ENCODE measurements around the gene TMEM97. TPM values are rescaled to one million over a fixed set of nuclear protein-coding genes. Genes with fewer than 3 reads are reported as not detected.

TMEM97 gene
- polyA plus RNA-seq, 1 donor from 2014 or later: 16.9 TPM

- no peak overlapping the region for H2AFZ ChIP-seq (ENCODE audit: low read depth, low read length)
- H3K36me3 ChIP-seq (ENCODE audit: insufficient read depth, low read length): peaks cover 2% of the 10 kb centered on the region
- no peaks in the 10 kb centered on the region for H3K9me2 ChIP-seq (ENCODE audit: insufficient read depth, low read length)
- no peak overlapping the region for H3K4me3 ChIP-seq (ENCODE audit: low read length)
- H3K27ac ChIP-seq (ENCODE audit: low read length): no peak overlapping the region
- H3K9ac ChIP-seq (ENCODE audit: low read length): no peak overlapping the region
- no peaks in the 10 kb centered on the region for H3F3A ChIP-seq (ENCODE audit: insufficient read depth, low read length, poor library complexity, severe bottlenecking)
- peaks cover 30% of the 10 kb centered on the region for H3K79me2 ChIP-seq (replicated peaks; ENCODE audit: insufficient read depth, low read length)
- H3K27me3 ChIP-seq (ENCODE audit: insufficient read depth, low read depth, low read length): no peaks in the 10 kb centered on the region
- no peaks in the 10 kb centered on the region for H3K9me3 ChIP-seq (ENCODE audit: low read length)
- H3K4me2 ChIP-seq (ENCODE audit: low read length): no peak overlapping the region
- no peaks in the 10 kb centered on the region for H4K20me1 ChIP-seq (ENCODE audit: insufficient read depth)
- TF ChIP-seq EZH2 (IDR thresholded peaks at IDR 0.05; ENCODE audit: borderline replicate concordance, insufficient read depth, low read length, poor library complexity, severe bottlenecking): no peak
- no peak for TF ChIP-seq SMC3 (conservative IDR thresholded peaks at IDR 0.05; ENCODE audit: poor library complexity)
These were observed 20.4 kb downstream of the TMEM97 start for GRCh38 chr17:28339431-28339830.

GRCh38 chr17:28340374-28340773 is 21.4 kb downstream of the TMEM97 start:
- Histone ChIP-seq H3F3A (ENCODE audit: insufficient read depth, low read length, poor library complexity, severe bottlenecking) (no peaks in the 10 kb centered on the region), H4K20me1 (ENCODE audit: insufficient read depth) (no peaks in the 10 kb centered on the region), H3K79me2 (replicated peaks; ENCODE audit: insufficient read depth, low read length) (peaks cover 27% of the 10 kb centered on the region), H3K4me3 (ENCODE audit: low read length) (no peak overlapping the region), H2AFZ (ENCODE audit: low read depth, low read length) (no peak overlapping the region), H3K9me2 (ENCODE audit: insufficient read depth, low read length) (no peaks in the 10 kb centered on the region), H3K36me3 (ENCODE audit: insufficient read depth, low read length) (peaks cover 6% of the 10 kb centered on the region), H3K27me3 (ENCODE audit: insufficient read depth, low read depth, low read length) (no peaks in the 10 kb centered on the region), H3K27ac (ENCODE audit: low read length) (no peak overlapping the region), H3K9ac (ENCODE audit: low read length) (no peak overlapping the region), H3K9me3 (ENCODE audit: low read length) (no peaks in the 10 kb centered on the region), H3K4me2 (ENCODE audit: low read length) (no peak overlapping the region)
- no peak for TF ChIP-seq EP300 (conservative IDR thresholded peaks at IDR 0.05; ENCODE audit: poor library complexity, severe bottlenecking)
- TF ChIP-seq REST (IDR thresholded peaks at IDR 0.05; ENCODE audit: borderline replicate concordance): no peak
- TF ChIP-seq RAD21 (conservative IDR thresholded peaks at IDR 0.05): no peak

GRCh38 chr17:28341516-28341915 is 22.5 kb downstream of the TMEM97 start:
- TF ChIP-seq REST (IDR thresholded peaks at IDR 0.05; ENCODE audit: borderline replicate concordance) (no peak), EP300 (conservative IDR thresholded peaks at IDR 0.05; ENCODE audit: poor library complexity, severe bottlenecking) (no peak), MXI1 (conservative IDR thresholded peaks at IDR 0.05; ENCODE audit: poor library complexity, severe bottlenecking) (no peak), SMC3 (conservative IDR thresholded peaks at IDR 0.05; ENCODE audit: poor library complexity) (no peak), EZH2 (IDR thresholded peaks at IDR 0.05; ENCODE audit: borderline replicate concordance, insufficient read depth, low read length, poor library complexity, severe bottlenecking) (no peak), TAF1 (IDR thresholded peaks at IDR 0.05; ENCODE audit: low read depth) (no peak), POLR2AphosphoS5 (IDR thresholded peaks at IDR 0.05) (no peak), CTCF (IDR thresholded peaks at IDR 0.05; ENCODE audit: poor library complexity, severe bottlenecking) (no peak), RAD21 (conservative IDR thresholded peaks at IDR 0.05) (no peak)

More at GRCh38 chr17:28341516-28341915, 22.5 kb downstream of the TMEM97 start:
- Histone ChIP-seq H3K9me2 (ENCODE audit: insufficient read depth, low read length) (no peaks in the 10 kb centered on the region), H3K4me3 (ENCODE audit: low read length) (no peak overlapping the region), H3K36me3 (ENCODE audit: insufficient read depth, low read length) (peaks cover 6% of the 10 kb centered on the region), H3K9me3 (ENCODE audit: low read length) (no peaks in the 10 kb centered on the region), H3K27me3 (ENCODE audit: insufficient read depth, low read depth, low read length) (no peaks in the 10 kb centered on the region), H3K4me2 (ENCODE audit: low read length) (no peak overlapping the region), H3F3A (ENCODE audit: insufficient read depth, low read length, poor library complexity, severe bottlenecking) (no peaks in the 10 kb centered on the region), H3K9ac (ENCODE audit: low read length) (no peak overlapping the region), H2AFZ (ENCODE audit: low read depth, low read length) (no peak overlapping the region), H4K20me1 (ENCODE audit: insufficient read depth) (no peaks in the 10 kb centered on the region), H3K79me2 (replicated peaks; ENCODE audit: insufficient read depth, low read length) (peaks cover 27% of the 10 kb centered on the region), H3K27ac (ENCODE audit: low read length) (no peak overlapping the region)

Measured in neural cell (in vitro differentiated cells).